COLO668 (cell line): Measurements from ENCODE around the gene PRDM16.

Experiments
- DNase-seq: peaks from one replicate; lab custom pipeline; 2025; ENCODE audit not compliant: unreplicated experiment; lab: John Stamatoyannopoulos, UW

PRDM16 gene

DNA sequence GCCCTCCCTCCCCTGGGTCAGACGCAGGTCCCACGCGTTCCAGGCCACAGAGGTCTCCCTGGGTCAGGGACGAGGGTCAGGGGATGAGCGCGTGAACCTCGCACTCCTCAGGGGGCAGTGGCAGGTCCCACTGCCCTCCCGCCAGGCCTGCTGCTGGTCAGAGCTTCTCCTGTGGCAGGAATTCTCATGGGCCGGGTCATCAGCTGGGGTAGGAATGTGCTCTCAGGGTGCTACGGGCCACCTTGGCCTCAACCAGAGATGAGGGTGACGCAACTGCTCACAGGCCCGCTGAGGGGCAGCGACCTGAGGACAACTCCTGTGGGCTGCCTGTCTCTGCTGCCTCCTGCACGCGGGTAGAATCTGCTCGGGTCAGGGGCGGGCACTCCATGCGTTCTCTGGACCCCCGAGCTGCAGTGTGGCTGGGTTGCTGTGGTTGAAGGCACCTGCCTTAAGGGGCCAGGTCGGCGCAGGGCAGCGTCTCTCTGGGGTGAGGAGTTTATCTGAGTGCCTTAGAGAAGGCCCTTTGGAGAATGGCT is 128.8 kb downstream of the PRDM16 start:
- no peak for DNase-seq

- DNase-seq: no peak
These were observed 129.6 kb downstream of the PRDM16 start for GRCh38 chr1:3198371-3199271.

DNA sequence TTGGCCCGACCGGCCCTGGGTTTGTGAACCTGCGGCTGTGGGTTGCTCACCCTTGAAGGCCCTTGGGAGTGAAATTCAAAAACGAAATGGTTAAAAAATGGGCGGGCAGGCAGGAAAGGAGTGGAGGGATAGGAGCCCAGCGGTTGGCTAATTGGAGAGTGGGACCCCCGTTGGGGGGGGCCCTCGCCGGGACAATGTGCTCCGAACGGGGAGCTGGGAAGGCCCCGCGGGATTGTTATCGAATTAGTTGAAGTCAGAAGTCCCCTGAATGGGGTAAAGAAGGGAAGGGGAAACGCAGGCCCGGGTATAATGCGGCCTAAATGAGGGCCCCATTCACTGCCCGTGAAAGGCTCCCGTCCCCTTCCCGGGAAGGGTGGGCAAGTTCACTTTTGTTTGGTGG is 135.7 kb downstream of the PRDM16 start:
- DNase-seq: no peak

GRCh38 chr1:3205815-3206214 is 136.8 kb downstream of the PRDM16 start:
- DNase-seq: no peak

DNA sequence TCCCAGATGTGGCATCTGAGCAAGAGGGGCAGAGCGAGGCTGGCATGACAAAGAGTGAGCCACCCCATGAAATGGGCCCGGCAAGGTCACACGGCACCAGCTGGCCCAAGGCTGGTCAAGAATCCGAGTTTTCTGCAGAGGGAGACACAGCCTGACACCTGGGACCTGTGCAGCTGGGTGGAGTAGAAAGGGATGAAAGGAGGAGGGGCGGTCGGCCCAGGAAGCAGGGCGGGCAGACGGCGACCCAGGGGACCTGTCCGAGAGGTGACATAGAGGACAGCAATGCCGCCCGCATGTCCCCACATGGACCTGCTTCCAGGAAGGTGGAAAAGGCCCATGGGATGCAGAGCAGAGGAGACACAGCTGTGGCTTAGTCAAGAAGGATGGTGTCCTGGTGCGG is 137.7 kb downstream of the PRDM16 start:
- no peak for DNase-seq

GRCh38 chr1:3207217-3207848 is 138.3 kb downstream of the PRDM16 start:
- DNase-seq: no peak

GRCh38 chr1:3208819-3209200 is 139.8 kb downstream of the PRDM16 start:
- DNase-seq: no peak

GRCh38 chr1:3209201-3209600 is 140.2 kb downstream of the PRDM16 start:
- DNase-seq: no peak

DNA sequence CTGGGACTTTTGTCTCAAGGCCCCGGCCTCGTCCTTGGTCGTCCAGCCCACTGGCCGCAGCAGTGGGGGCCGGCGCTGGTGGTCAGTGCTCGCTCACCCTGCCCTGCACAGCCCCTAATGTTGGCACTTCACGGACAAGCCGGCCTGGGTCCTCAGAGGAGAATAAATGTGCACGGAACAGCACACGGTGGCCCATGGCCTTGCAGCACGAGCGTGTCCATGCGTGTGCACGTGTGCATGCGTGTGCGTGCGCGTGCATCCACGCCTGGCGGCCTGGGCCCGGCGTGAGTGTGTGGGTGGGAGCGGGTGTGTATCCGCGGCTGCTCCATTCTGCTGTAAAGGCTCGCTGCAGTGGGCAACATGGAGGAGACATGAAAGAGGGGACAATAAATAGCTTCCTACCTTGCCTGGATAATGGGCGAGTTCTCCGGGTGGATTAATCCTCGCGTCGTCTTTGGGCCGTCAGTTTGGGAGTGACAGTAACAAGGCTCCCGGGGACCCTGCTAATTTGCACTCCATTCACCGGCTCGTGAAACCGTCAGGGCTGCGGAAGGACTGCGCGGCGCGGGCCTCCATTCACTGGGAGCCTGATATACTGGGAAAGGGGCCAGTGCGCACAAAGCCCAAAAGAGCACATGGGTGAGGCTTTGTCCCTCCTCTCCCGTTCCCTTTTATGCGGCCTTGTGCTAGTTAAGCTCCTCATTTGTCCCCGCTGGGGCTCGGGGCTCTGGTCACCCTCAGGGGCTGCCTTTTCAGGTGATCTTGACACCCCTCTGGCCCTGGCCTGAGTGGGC is 142.8 kb downstream of the PRDM16 start:
- no peak for DNase-seq

GRCh38 chr1:3212453-3213355 is 143.7 kb downstream of the PRDM16 start:
- DNase-seq: no peak

- no peak for DNase-seq
These were observed 144.7 kb downstream of the PRDM16 start for GRCh38 chr1:3213730-3214129.

- no peak for DNase-seq
These were observed 146.4 kb downstream of the PRDM16 start for GRCh38 chr1:3215198-3216014.

GRCh38 chr1:3216015-3216391 is 147.0 kb downstream of the PRDM16 start:
- DNase-seq: no peak

GRCh38 chr1:3217181-3217641 is 148.2 kb downstream of the PRDM16 start:
- no peak for DNase-seq

DNA sequence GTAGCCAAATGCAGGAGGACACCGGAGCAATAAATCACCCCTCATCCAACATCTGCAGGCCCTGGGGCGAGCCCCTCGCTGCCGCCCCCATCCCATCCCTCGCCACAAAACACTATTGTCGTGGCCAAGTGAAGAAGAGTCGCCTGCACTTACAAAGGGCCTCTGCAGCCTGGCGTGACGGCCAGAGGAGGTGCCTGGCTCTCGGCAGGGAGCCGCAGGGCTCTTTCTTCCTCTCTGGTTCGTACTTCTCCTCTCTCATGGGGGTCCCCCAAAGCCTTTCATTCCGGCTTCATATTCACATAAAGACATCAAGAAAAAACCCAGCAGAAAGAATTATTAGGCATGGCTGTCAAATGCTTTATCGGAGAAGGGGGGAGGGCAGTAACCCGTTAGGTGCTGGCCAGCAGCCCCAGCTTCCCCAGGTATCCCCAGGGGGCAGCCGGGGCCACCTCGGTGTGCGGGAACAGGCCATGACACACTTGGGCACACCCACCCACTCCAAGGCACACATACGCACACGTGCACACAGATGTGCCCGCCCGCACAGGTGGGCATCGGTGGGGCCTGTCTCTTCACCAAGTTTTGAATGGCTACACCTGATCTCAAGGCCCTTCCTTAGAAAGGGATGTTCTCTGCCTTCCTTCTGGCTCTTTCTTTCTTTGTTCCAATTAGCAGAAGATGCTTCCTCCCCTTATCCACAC is 149.1 kb downstream of the PRDM16 start:
- DNase-seq: no peak

- DNase-seq: peak; percentile 19
These were observed 150.2 kb downstream of the PRDM16 start for GRCh38 chr1:3219005-3219790.

GRCh38 chr1:3219791-3220467 is 150.9 kb downstream of the PRDM16 start:
- DNase-seq: no peak
